AML-193 (cell line): Measurements from ENCODE around the gene PODNL1.

Experiments used
- DNase-seq, 2 experiments: peaks; one replicate each; lab custom pipeline; 2025; lab: John Stamatoyannopoulos, UW

The PODNL1 gene

GRCh38 chr19:13957051-13957450 lies 18.8 kb upstream of the PODNL1 start:
- no peak for DNase-seq

DNA sequence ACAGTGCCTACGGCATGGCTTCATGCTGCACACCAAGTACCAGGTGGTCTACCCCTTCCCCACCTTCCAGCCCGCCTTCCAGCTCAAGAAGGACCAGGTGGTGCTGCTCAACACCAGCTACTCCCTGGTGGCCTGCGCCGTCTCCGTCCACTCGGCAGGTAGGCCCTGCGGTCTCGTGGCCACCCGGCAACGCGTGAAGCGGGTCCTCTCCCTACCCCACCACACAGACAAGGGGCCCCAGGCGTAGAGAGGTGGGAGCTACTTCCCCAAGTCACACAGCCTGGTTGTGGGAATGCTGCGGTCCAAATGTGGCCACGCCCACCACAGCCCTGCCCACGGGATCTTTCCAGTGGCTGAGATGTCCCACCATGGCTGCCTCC lies 18.1 kb upstream of the PODNL1 start:
- DNase-seq, result no peak

GRCh38 chr19:13955662-13956364 lies 17.6 kb upstream of the PODNL1 start:
- DNase-seq, result no peak

DNA sequence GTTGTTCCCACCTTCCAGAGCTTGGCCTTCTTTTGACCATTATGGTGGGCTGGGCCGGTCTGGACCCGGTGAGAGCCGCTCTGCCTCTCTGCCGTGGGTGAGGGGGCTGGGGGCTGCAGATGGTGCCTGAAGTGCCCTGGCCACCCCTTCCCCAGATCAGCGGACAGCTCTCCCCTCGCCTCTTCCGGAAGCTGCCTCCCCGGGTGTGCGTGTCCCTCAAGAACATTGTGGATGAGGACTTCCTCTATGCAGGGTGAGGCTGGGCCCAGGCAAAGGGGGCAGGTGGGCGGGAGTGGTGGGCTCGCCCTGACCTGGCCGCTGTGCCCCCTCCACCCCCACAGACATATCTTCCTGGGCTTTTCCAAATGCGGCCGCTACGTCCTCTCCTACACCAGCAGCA lies 16.0 kb upstream of the PODNL1 start:
- no peak for DNase-seq

- peak; percentile 5 to 20 for DNase-seq
Measured at GRCh38 chr19:13952931-13953531, 14.8 kb upstream of the PODNL1 start.

- DNase-seq, result peak; percentile 98
Measured at GRCh38 chr19:13952154-13952930, 14.1 kb upstream of the PODNL1 start, which contains the start of gene DCAF15. Gene DCAF15, plus strand, starts transcription at chr19:13952509. Its CDS starts 4 bp downstream, at chr19:13952513.

DNA sequence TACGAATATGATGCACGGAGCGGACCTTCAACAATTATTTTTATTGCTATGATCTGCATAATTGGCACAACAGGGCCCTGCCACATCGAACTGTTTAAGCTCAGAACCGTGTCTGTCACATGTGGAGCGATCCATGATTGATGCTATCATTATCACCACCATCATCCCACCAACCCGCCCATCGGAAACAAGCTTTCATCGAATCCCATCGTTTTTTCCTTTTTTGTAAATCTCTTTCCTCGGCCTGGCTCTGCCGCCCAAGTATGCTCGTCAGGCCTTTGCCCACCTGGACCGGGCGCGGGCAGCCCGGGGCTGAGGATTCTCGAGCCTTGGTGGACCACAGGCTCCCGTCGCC lies 13.6 kb upstream of the PODNL1 start:
- no peak for DNase-seq

DNA sequence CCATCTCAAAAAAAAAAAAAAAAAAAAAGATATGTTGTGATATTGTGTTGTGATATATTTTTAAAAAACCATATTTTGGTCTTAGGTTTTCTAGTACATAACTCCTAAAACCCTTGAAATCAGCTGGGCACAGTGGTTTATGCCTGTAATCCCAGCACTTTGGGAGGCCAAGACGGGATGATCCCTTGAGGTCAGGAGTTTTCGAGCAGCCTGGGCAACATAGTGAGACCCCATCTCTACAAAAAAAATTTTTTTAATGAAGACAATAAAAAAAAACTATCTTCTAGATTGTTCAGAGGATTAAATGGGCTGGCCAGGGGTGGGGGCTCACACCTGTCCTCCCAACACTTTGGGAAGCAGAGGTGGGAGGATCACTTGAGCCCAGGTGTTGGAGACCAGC lies 12.8 kb upstream of the PODNL1 start:
- no peak for DNase-seq

GRCh38 chr19:13946414-13946813 lies 8.2 kb upstream of the PODNL1 start:
- DNase-seq, result no peak

- DNase-seq, result no peak
Measured at GRCh38 chr19:13942023-13942684, 3.9 kb upstream of the PODNL1 start.

GRCh38 chr19:13937479-13938300 lies 527 bp downstream of the PODNL1 start:
- no peak for DNase-seq

GRCh38 chr19:13935765-13936510 lies 2.3 kb downstream of the PODNL1 start:
- no peak for DNase-seq

DNA sequence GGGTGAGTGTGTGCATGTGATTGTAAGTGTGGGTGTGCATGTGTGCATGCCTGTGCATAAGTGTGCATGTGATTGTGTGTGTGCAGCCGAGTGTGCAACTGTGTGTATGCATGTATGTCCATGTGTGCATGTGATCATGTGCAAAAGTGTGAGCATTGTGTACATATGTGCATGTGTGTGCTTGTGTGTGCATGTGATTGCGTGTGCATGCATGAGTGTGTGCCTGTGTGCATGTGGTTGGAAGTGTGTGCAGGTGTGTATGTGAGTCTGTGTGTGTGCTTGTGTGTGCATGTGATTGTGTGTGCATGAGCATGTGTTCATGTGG lies 3.5 kb downstream of the PODNL1 start:
- no peak for DNase-seq

DNA sequence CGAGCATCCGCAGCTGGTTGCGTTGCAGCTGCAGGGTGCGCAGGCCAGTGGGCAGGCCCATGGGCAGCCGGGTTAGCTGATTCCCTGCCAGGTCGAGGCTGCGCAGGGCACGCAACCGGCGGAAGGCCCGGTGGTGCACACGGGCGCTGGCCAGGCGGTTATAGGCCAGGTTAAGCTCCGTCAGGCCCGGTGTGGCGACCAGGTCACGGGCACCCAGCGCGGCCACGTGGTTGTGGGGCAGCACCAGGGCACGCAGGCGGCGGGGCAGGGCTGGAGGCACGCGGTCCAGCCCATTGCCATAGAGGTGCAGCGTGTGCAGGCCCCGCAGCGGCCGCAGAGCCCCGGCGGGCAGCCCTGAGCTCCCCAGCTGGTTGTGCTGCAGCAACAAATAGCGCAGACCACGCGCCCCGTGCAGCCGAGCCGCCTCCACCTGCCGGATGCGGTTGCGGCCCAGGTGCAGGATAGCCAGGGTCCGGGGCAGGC lies 5.3 kb downstream of the PODNL1 start:
- no peak for DNase-seq

DNA sequence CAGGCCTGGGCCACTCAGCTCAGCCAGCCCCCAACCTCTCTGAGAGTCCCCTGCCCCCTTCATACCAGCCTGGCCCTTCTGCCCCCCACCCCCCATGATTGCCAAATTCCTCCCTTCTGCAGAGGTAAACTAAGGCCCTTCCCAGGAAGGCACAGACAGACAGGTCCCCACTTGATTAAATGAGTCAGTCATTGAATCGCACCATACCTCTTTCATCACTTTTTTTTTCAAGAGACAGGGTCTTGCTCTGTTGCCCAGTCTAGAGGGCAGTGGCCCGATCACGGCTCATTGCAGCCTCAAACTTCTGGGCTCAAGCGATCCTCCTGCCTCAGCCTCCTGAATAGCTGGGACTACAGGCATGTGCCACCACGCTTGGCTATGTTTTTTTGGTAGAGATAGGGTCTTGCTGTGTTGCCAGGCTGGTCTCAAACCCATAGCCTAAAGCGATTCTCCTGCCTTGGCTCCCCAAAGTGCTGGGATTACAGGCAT lies 6.0 kb downstream of the PODNL1 start:
- no peak for DNase-seq

- no peak for DNase-seq
Measured at GRCh38 chr19:13931391-13932148, 6.6 kb downstream of the PODNL1 start.

DNA sequence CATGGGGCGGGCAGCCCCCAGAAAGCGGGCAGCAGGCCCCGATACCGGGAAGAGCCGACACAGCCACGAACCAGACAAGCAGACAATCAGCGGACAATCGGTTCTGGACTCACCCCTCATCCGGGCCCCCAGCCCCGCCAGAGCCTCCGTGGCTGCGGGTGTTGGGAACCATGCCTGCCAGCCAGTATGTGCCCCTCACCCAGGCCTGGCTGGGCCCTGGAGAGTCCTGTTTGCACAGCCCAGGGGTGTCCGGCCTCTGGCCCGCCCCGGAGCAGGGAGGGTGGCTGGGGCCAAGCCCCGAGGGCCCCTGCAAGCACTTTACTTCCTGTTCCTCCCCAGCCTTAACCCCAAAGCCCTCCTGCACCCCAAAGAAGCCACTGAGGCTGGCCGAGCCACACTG lies 7.8 kb downstream of the PODNL1 start:
- no peak for DNase-seq

GRCh38 chr19:13929956-13930355 lies 8.3 kb downstream of the PODNL1 start:
- no peak for DNase-seq

GRCh38 chr19:13929340-13929739 lies 8.9 kb downstream of the PODNL1 start:
- DNase-seq, result no peak

DNA sequence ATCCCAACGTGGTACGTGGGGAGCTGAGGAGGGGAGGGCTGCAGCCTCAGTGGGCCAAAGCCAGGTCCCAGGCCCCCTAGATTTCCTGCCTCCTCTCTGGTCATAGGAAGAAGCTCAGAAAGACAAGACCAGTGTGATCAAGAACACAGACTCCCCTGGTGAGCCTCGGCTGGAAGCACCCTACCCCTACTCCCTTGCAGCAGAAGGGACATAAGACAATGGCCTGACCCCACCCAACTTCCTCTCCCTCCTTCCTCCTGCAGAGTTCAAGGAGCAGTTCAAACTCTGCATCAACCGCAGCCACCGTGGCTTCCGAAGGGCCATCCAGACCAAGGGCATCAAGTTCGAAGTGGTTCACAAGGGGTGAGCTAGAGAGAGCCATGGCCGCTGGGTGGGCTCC lies 11.5 kb downstream of the PODNL1 start:
- no peak for DNase-seq
